Effector memory CD8-positive, alpha-beta T cell (primary cell): ENCODE measurements around the gene FAM53B.

ENCODE experiments used
- ATAC-seq: fragments of 150-1000 bp; cut with Tn5 transposase; replicated peaks from 2 replicates; pipeline ENCODE4 v1.10.0; 2021; ENCODE audit warnings: mild to moderate bottlenecking, moderate library complexity
- DNase-seq, 3 experiments: peaks; one replicate each; pipeline ENCODE4 v3.0.0; 2021
- H3K27ac Mint-ChIP-seq, 2 donors: one replicate each; pipeline ENCODE4 v1.8.0; 2022; ENCODE audit warnings: mild to moderate bottlenecking in 2 of 2, mixed read lengths in 2 of 2, moderate library complexity in 2 of 2
- H3K27me3 Mint-ChIP-seq, 2 donors: one replicate each; pipeline ENCODE4 v1.8.0; 2022; ENCODE audit warnings: mixed read lengths in 2 of 2
- H3K36me3 Mint-ChIP-seq: one replicate; pipeline ENCODE4 v1.8.0; 2022; ENCODE audit warnings: mild to moderate bottlenecking, moderate library complexity, mixed read lengths; ENCODE audit not compliant: insufficient read depth
- H3K4me1 Mint-ChIP-seq, 2 donors: one replicate each; pipeline ENCODE4 v1.8.0; 2022; ENCODE audit warnings: low read depth in 2 of 2, mixed read lengths in 2 of 2
- H3K4me3 Mint-ChIP-seq, 2 donors: one replicate each; pipeline ENCODE4 v1.8.0; 2022; ENCODE audit warnings: mild to moderate bottlenecking in 2 of 2, mixed read lengths in 2 of 2, moderate library complexity in 2 of 2
- H3K9me3 Mint-ChIP-seq, 2 donors: one replicate each; pipeline ENCODE4 v1.8.0; 2022; ENCODE audit warnings: mixed read lengths in 2 of 2

FAM53B gene

GRCh38 chr10:124728830-124729661 is 15.1 kb downstream of the FAM53B start:
- peak overlapping the region; percentile 95 to 96 for H3K27ac Mint-ChIP-seq
- DNase-seq (no peak), ATAC-seq (no peak)
- H3K4me3 Mint-ChIP-seq = peak overlapping the region; percentile 76 to 79
- H3K36me3 Mint-ChIP-seq = peaks cover 60% of the 10 kb centered on the region
- no peaks in the 10 kb centered on the region for H3K27me3 Mint-ChIP-seq
- no peaks in the 10 kb centered on the region for H3K9me3 Mint-ChIP-seq
- peaks cover 79 to 84% of the 10 kb centered on the region in 2 donors for H3K4me1 Mint-ChIP-seq

DNA sequence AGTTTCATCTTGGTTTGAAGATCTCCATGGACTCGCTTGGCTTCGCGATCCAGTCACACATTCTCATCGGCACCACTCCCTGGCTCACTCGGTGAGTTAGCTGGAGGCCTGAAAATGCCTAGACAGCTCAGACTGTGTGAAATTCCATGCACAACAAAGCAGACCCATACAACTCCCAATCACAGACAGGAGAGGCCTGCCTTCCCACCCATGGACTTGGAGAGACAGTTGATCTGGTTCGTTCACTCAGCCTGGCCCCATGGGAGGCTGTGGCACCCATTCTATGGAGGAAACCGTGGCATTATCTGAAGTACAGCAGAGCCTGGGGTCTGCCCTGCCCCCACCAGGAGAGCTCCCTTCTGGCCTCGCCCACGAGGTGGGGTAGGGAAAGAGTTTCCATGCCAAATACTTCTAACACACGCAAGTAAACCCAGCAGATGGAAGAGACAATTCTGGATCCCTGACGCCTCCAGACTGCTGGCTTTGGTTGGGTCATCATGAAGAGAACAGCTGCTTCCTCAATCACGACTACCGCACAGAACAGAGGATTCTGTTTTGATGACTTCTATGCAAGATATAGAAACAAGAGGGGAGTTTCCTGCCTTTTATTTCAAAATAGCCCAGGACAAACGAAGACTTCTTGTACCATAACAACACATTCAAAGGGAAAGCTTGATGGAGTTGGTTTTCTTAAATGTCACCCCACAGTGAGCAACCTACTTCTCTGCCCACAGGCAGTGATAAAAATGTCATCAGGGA is 15.9 kb downstream of the FAM53B start:
- no peaks in the 10 kb centered on the region for H3K27me3 Mint-ChIP-seq
- no peaks in the 10 kb centered on the region for H3K9me3 Mint-ChIP-seq
- peaks cover 79 to 85% of the 10 kb centered on the region in 2 donors for H3K4me1 Mint-ChIP-seq
- H3K27ac Mint-ChIP-seq = peak overlapping the region; percentile 95 to 96
- H3K4me3 Mint-ChIP-seq = peak overlapping the region; percentile 76 to 79
- DNase-seq (no peak), ATAC-seq (peak; percentile 46)
- H3K36me3 Mint-ChIP-seq = peaks cover 60% of the 10 kb centered on the region

DNA sequence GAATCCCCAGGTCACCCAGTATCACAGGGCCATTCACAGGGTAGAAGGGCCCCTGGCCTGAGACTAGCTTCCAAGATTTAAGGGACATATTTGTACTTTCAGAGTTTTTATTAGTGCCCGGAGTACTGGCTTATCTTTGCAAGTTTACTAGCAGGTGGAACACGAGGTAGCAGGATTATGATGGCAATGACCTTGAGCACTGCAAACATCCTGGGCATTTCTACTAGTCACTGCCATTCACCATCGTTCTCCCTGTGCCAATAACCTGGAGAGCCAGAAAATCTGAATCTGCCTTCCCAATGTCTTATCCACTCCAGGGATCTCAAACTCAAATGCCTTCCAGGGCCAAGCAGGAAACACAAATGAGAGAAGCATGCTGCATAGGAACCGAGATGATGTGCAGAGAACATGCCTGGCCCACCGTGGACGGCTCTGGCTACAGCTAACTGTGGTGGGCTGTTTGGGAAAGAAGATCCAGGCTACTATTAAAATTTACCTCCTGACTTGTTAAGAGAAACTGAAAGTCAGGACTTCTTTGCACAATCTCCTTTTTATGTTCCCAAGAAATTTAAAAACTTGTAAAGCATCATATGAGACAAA is 16.7 kb downstream of the FAM53B start:
- no peaks in the 10 kb centered on the region for H3K27me3 Mint-ChIP-seq
- H3K4me1 Mint-ChIP-seq = peaks cover 78 to 86% of the 10 kb centered on the region in 2 donors
- H3K36me3 Mint-ChIP-seq = peaks cover 59% of the 10 kb centered on the region
- ATAC-seq (no peak), DNase-seq (no peak)
- no peaks in the 10 kb centered on the region for H3K9me3 Mint-ChIP-seq
- peak overlapping the region; percentile 95 to 96 for H3K27ac Mint-ChIP-seq
- peak overlapping the region; percentile 76 to 79 for H3K4me3 Mint-ChIP-seq

DNA sequence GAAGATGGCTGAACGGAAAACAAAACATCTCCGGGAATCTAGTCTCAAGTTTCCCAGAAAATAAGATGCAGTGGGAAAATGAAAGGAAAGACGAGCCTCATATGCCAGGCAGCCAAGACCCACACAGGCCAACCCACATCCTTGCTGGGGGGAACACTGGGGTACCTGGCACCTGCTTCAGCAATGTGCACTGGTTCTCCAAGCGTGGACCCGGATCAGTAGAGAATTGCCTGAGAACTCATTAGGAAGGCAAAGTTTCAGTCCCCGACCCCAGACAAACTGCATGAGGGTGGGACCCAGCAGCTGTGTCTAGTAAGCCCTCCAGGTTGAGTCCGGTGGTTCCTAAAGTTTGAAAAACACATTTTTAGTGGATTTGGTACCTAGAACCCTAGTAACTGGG is 18.4 kb downstream of the FAM53B start:
- no peak for ATAC-seq
- peaks cover 84 to 91% of the 10 kb centered on the region in 2 donors for H3K4me1 Mint-ChIP-seq
- H3K27me3 Mint-ChIP-seq = no peaks in the 10 kb centered on the region
- H3K27ac Mint-ChIP-seq = peak overlapping the region; percentile 95 to 96
- no peaks in the 10 kb centered on the region for H3K9me3 Mint-ChIP-seq
- DNase-seq = no peak
- H3K36me3 Mint-ChIP-seq = peaks cover 53% of the 10 kb centered on the region
- H3K4me3 Mint-ChIP-seq = peak overlapping the region; percentile 84 to 85

DNA sequence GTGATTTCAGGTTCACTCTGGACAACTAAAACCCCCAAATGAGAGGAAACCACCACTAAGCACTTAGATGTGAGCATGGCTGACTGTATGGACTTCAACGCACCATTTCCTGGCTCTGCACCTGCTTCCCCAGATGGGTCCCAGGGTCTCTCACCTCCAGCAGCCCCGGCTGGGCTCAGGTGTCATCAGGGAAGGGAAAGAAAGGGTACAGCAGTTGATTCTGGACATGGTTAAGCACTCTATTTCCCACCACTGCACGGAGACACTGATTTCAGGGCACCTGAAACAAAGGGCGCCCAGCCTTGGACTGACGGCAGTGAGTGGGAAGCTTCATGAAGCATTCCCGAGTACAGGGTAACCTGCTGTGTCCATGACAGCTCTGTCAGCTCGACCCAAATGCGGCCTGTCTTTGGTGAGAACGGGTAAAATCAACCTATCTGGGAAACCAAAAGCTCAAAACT is 19.0 kb downstream of the FAM53B start:
- Mint-ChIP-seq H3K9me3 (no peaks in the 10 kb centered on the region), H3K4me1 (peaks cover 82 to 91% of the 10 kb centered on the region in 2 donors), H3K27ac (peak overlapping the region; percentile 95 to 96), H3K4me3 (peak overlapping the region; percentile 84 to 85), H3K36me3 (peaks cover 50% of the 10 kb centered on the region), H3K27me3 (no peaks in the 10 kb centered on the region)
- DNase-seq (no peak), ATAC-seq (no peak)

DNA sequence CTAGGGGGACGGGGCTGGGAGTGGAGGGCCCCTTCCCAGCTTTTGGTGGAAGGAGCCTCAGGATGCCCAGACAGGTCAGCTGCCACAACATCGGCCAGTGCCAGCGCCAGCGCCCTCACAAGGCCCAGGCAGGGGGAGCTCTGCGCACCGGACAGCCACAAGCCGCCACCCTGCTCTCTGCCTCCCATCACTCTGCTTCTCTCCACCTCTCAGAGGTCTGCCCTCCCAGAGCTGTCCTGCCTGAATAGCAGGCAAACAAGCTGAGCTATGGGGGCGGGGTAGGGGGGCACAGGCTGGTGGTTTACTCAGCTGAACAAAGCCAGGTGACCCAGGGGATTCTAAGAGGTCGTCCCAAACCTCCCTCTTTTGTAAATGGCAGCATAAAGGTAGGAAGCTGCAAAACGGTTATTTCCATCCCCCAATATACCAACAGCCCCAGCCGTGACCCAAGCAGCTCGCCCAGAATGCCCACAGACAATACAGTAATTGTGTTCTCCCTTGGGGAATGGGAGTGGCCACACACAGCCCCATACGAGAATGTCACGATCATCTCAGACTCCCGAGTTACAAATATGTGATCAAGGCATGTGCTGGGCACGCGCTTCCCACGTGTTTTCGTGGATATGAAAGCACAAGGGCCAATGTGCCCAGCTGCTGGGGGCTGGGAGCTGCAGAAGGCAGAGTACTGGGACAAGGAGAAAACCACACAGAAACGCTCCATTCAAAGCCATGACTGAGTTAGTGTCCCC is 19.7 kb downstream of the FAM53B start:
- no peak for DNase-seq
- H3K27ac Mint-ChIP-seq = peak overlapping the region; percentile 95 to 96
- H3K4me1 Mint-ChIP-seq = peaks cover 79 to 91% of the 10 kb centered on the region in 2 donors
- peak overlapping the region; percentile 84 to 85 for H3K4me3 Mint-ChIP-seq
- H3K36me3 Mint-ChIP-seq = peaks cover 55% of the 10 kb centered on the region
- no peaks in the 10 kb centered on the region for H3K27me3 Mint-ChIP-seq
- no peak for ATAC-seq
- H3K9me3 Mint-ChIP-seq = no peaks in the 10 kb centered on the region

DNA sequence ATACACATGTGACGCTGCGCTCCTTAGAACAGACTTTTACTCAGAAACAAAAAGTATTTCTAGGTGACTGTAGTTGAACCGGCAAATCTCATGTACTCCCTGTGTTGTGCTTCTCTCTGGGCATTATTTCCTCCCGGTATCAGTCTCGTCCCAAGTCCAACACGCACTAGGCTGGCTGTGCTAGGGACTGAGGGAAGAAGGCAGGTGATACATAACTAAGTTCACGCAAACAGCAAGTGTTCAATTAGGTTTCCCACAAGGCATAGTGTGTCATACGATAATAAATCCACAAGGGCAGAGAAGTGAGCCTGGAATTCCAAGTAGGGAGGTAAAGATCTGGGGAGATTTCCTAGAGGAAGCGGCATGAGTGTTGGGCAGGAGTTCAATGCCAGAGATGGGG is 20.4 kb downstream of the FAM53B start:
- ATAC-seq (no peak), DNase-seq (no peak)
- Mint-ChIP-seq H3K27me3 (no peaks in the 10 kb centered on the region), H3K4me3 (peak overlapping the region; percentile 84 to 85), H3K4me1 (peaks cover 78 to 91% of the 10 kb centered on the region in 2 donors), H3K36me3 (peaks cover 62% of the 10 kb centered on the region), H3K9me3 (no peaks in the 10 kb centered on the region), H3K27ac (peak overlapping the region; percentile 95 to 96)

GRCh38 chr10:124722798-124723783 is 21.1 kb downstream of the FAM53B start:
- Mint-ChIP-seq H3K36me3 (peaks cover 69% of the 10 kb centered on the region), H3K27me3 (no peaks in the 10 kb centered on the region), H3K9me3 (no peaks in the 10 kb centered on the region), H3K27ac (peak overlapping the region; percentile 95 to 96), H3K4me1 (peaks cover 77 to 90% of the 10 kb centered on the region in 2 donors), H3K4me3 (peak overlapping the region; percentile 84 to 85)
- peak; percentile 52 for ATAC-seq
- DNase-seq = peak; percentile 52 to 58 (median 53)

DNA sequence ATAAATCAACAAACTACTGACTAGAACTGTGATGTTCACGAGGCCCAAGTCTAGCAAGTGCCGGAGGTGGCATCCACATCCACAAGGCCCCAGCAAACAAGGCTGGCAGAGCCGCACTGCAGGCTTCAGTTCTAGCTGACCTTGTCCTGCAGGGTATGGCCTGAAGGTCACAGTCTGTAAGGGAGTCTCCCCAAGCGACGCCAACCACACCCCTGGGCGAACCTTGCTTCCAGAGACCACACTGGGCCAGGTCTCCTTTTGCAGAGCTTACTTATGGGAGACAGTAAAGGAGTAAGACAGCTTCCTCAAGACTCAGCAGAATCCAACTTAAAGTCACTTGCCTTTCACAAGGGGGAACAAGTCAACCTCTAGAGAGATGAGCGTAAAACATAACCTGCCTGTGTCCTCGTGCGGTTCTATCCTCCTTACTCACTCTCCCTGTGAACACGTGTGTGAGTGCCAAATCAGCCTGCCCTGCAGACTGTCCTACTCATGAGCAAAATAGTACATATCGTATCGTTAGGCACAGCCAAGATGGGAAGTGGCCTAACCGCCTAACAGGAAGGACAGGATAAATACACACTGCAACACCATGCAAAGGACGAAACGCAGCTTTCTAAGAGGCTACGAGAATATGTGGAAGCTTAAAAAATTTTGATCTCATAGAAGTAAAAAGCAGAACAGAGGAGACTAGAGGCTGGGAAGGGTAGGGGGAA is 22.7 kb downstream of the FAM53B start:
- DNase-seq = peak in 1 of 3 experiments; percentile 14
- peaks cover 66% of the 10 kb centered on the region for H3K36me3 Mint-ChIP-seq
- peak overlapping the region; percentile 84 to 85 for H3K4me3 Mint-ChIP-seq
- H3K9me3 Mint-ChIP-seq = no peaks in the 10 kb centered on the region
- H3K4me1 Mint-ChIP-seq = peaks cover 85 to 92% of the 10 kb centered on the region in 2 donors
- H3K27ac Mint-ChIP-seq = peak overlapping the region; percentile 95 to 96
- no peak for ATAC-seq
- H3K27me3 Mint-ChIP-seq = no peaks in the 10 kb centered on the region

DNA sequence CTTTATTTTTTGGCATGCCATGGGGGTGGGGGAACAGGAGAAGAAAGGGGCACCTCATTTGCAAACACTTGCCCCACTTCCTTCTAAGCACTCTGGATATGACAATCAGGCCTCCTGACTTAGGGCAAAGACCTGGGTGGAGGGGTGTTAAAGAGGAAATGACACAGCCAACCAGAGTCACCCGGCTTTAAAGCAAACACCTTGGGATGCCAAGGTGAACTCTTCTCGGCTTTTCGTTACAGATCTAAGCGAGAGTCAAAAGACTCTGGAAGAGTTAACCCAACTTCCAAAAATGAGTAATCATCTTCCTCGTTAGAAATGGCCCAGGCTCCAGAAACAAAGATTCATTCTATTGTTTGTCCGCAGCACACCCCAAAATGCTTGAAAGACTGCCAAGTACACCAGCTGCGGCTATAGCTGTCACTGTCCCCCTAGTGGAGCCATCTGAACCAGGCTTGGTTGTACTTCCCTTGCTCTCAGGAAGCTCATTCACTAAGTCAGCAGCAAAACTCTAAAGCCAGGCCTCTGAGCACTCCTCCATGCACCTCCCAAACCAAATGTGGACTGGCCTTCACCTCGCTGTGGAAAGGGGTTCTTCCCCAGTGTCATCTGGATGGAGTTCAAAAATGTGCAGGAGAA is 24.8 kb downstream of the FAM53B start:
- no peaks in the 10 kb centered on the region for H3K9me3 Mint-ChIP-seq
- peak overlapping the region; percentile 95 to 96 for H3K27ac Mint-ChIP-seq
- peaks cover 85 to 94% of the 10 kb centered on the region in 2 donors for H3K4me1 Mint-ChIP-seq
- peak overlapping the region; percentile 31 to 75 for H3K4me3 Mint-ChIP-seq
- peaks cover 56% of the 10 kb centered on the region for H3K36me3 Mint-ChIP-seq
- peak; percentile 67 to 78 (median 70) for DNase-seq
- no peaks in the 10 kb centered on the region for H3K27me3 Mint-ChIP-seq
- peak; percentile 41 for ATAC-seq
